HepG2 (cell line): ENCODE results near the gene SLC16A3.

Experiments
- ARNT ChIP-seq: fragments of 450-650 bp; IDR thresholded peaks from 2 replicates; pipeline ENCODE4 v1.6.1; 2017
- CTCF ChIP-seq: sonication (generic); formaldehyde crosslinking; IDR thresholded peaks from 2 replicates; pipeline ENCODE4 v1.5.0; 2020; ENCODE audit warnings: mild to moderate bottlenecking, missing genetic modification reagents, moderate library complexity
- GFI1 ChIP-seq: sonication (generic); formaldehyde crosslinking; IDR thresholded peaks from 2 replicates; pipeline ENCODE4 v1.5.0; 2020; ENCODE audit warnings: missing genetic modification reagents, mild to moderate bottlenecking, borderline replicate concordance
- MTF1 ChIP-seq: sonication (generic); formaldehyde crosslinking; IDR thresholded peaks from 2 replicates; pipeline ENCODE4 v1.5.0; 2020; ENCODE audit warnings: missing genetic modification reagents
- MYC ChIP-seq: sonication (generic); formaldehyde crosslinking; IDR thresholded peaks from 2 replicates; pipeline ENCODE4 v1.9.0; 2021; ENCODE audit warnings: missing genetic modification reagents, borderline replicate concordance
- ZBTB10 ChIP-seq: sonication (generic); formaldehyde crosslinking; IDR thresholded peaks from 2 replicates; pipeline ENCODE4 v1.4.0; 2020; ENCODE audit warnings: missing genetic modification reagents, borderline replicate concordance
- ZNF747 ChIP-seq: sonication (generic); formaldehyde crosslinking; IDR thresholded peaks from 2 replicates; pipeline ENCODE4 v1.8.1; 2023; ENCODE audit warnings: missing genetic modification reagents, mild to moderate bottlenecking, borderline replicate concordance

GRCh38 chr17:82227629-82228277 lies 1.1 kb upstream of the SLC16A3 start:
- no peak for TF ChIP-seq ARNT
- TF ChIP-seq MYC (CRISPR knock-in tag) = no peak
- no peak for TF ChIP-seq ZNF747 (CRISPR knock-in tag)
- no peak for TF ChIP-seq CTCF (CRISPR knock-in tag)
- no peak for TF ChIP-seq ZBTB10
- no peak for TF ChIP-seq MTF1 (CRISPR knock-in tag)
- TF ChIP-seq GFI1 (CRISPR knock-in tag) = no peak
